Body of pancreas (tissue), 4 donors: ENCODE measurements around the gene GUSB. TPM values are rescaled to one million over a fixed set of nuclear protein-coding genes. Genes with fewer than 3 reads are reported as not detected.

ENCODE experiments used
- ATAC-seq: fragments of 150-250 bp; one replicate; pipeline ENCODE4 v1.9.1; 2016
- DNase-seq, 4 donors: peaks; one replicate each; pipeline ENCODE4 v3.0.0-alpha.2; 2019
- H3K27ac ChIP-seq, 4 donors: fragments of 200-600 bp; sonication (generic); 1 replicate in 3 of 4; 2 replicates in 1 of 4; pipeline versions ENCODE4 v1.5.1 to v1.6.1; 2016 to 2019; ENCODE audit warnings: mild to moderate bottlenecking in 1 of 4, mixed read lengths in 1 of 4, moderate library complexity in 1 of 4
- H3K27me3 ChIP-seq, 2 donors: fragments of 200-600 bp; sonication (generic); one replicate each; pipeline ENCODE4 v1.6.0; 2016; ENCODE audit warnings: mild to moderate bottlenecking in 1 of 2
- H3K36me3 ChIP-seq, 2 donors: fragments of 200-600 bp; sonication (generic); replicated peaks in 1 of 2; 2 replicates each; pipeline ENCODE4 v1.5.1; 2016; ENCODE audit warnings: low read depth in 2 of 2; ENCODE audit not compliant: insufficient read depth in 1 of 2
- H3K4me1 ChIP-seq: fragments of 200-600 bp; sonication (generic); one replicate; pipeline ENCODE4 v1.6.0; 2016
- H3K4me3 ChIP-seq, 2 donors: fragments of 200-600 bp; sonication (generic); 1 replicate in 1 of 2; 2 replicates in 1 of 2; pipeline ENCODE4 v1.5.1; 2016 to 2019
- H3K9me3 ChIP-seq, 3 donors: fragments of 200-600 bp; sonication (generic); 1 replicate in 2 of 3; 2 replicates in 1 of 3; pipeline ENCODE4 v1.5.1; 2016
- CTCF ChIP-seq, 7 experiments: fragments of 450-650 bp in 4 of 7; fragments of 200-600 bp in 3 of 7; sonication (generic) in 3 of 7; IDR thresholded peaks; one replicate each; pipeline ENCODE4 v1.5.1; 2016 to 2019; ENCODE audit warnings: antibody characterized with exemption in 7 of 7
- POLR2A ChIP-seq, 3 donors: fragments of 450-650 bp; IDR thresholded peaks; one replicate each; pipeline ENCODE4 v1.6.1; 2016; ENCODE audit warnings: antibody characterized with exemption in 3 of 3, mild to moderate bottlenecking in 2 of 3
- WGBS, 2 donors: methylation state at CpG; one replicate each; pipeline ENCODE4 v1.1.5; 2017; 5-methylcytosine and 5-hydroxymethylcytosine counted together
- intact Hi-C: fragments of 100-400 bp; cut with DNase I; formaldehyde crosslinking; loops from one replicate; pipeline ENCODE4 v1.15.1; 2023
- small RNA-seq: library from RNA; depleted of rRNA; stranded (forward); fragments of <200 nt; gene quantifications from one replicate; pipeline ENCODE3, GENCODE V24; 2016
- total RNA-seq, 2 donors: library from RNA; depleted of rRNA; stranded (reverse); fragments of >200 nt; gene quantifications; one replicate each; pipeline ENCODE4 v1.1.0, GENCODE V29; 2016

Gene GUSB
- total RNA-seq, 2 donors from 2014 or later: 27.0 to 50.8 TPM

GRCh38 chr7:65923316-65923715 is 58.7 kb downstream of the GUSB start:
- Histone ChIP-seq H3K4me1 (peaks cover 18% of the 10 kb centered on the region), H3K36me3 (no peaks in the 10 kb centered on the region), H3K27me3 (no peaks in the 10 kb centered on the region), H3K9me3 (no peaks in the 10 kb centered on the region), H3K4me3 (no peak overlapping the region), H3K27ac (no peak overlapping the region)
- no peak for DNase-seq
- WGBS, 2 donors: 71 to 74% methylated on average over 4 of the region's 4 CpGs
- intact Hi-C loops: no loop called here
- TF ChIP-seq CTCF (IDR thresholded peaks at IDR 0.05) (no peak), POLR2A (IDR thresholded peaks at IDR 0.05) (no peak)
- ATAC-seq: no peak

- Histone ChIP-seq H3K27me3 (no peaks in the 10 kb centered on the region), H3K9me3 (no peaks in the 10 kb centered on the region), H3K27ac (no peak overlapping the region), H3K36me3 (no peaks in the 10 kb centered on the region), H3K4me3 (no peak overlapping the region), H3K4me1 (no peaks in the 10 kb centered on the region)
- 88 to 97% methylated on average over 8 of the region's 8 CpGs for WGBS, 2 donors
- ATAC-seq (no peak), DNase-seq (no peak)
- intact Hi-C loops: no loop called here
- TF ChIP-seq POLR2A (IDR thresholded peaks at IDR 0.05) (no peak), CTCF (IDR thresholded peaks at IDR 0.05) (no peak)
Measured at GRCh38 chr7:65915921-65916657, 65.9 kb downstream of the GUSB start.

- intact Hi-C loops: no loop called here
- Histone ChIP-seq H3K4me3 (no peak overlapping the region), H3K4me1 (peaks cover 23% of the 10 kb centered on the region), H3K36me3 (no peaks in the 10 kb centered on the region), H3K9me3 (no peaks in the 10 kb centered on the region), H3K27ac (no peak overlapping the region), H3K27me3 (no peaks in the 10 kb centered on the region)
- DNase-seq: no peak
- WGBS, 2 donors: 89 to 93% methylated on average over 7 of the region's 7 CpGs
- ATAC-seq: no peak
- no peak for TF ChIP-seq CTCF (IDR thresholded peaks at IDR 0.05)
- no peak for TF ChIP-seq POLR2A (IDR thresholded peaks at IDR 0.05)
Measured at GRCh38 chr7:65912237-65912636, 69.8 kb downstream of the GUSB start.

Small RNA genes within 50 kb of the gene (small RNA-seq; reads per million reads assigned to genes)
- gene AC073261.1: not detected

Other genes starting within 250 kb of the GUSB start
- 10 to 100 TPM in 1 of 2 donors, 1 to 10 TPM in 1; 9.9 to 18.8 TPM for gene VKORC1L1, start 109.1 kb downstream of the GUSB start, total RNA-seq
- 100 to 1,000 TPM in 1 of 2 donors, 10 to 100 TPM in 1; 35.9 to 135 TPM for gene ASL, start 93.6 kb upstream of the GUSB start, total RNA-seq
- gene CRCP, start 132.6 kb upstream of the GUSB start, total RNA-seq: 10 to 100 TPM; 17.4 to 19.1 TPM
- 10 to 100 TPM; 12.5 to 16.5 TPM for gene TPST1, start 223.1 kb upstream of the GUSB start, total RNA-seq